Esophagus muscularis mucosa (tissue), 3 donors: ENCODE results near the gene COL10A1.

Experiments
- CTCF ChIP-seq, 3 experiments: fragments of 200-600 bp in 2 of 3; fragments of 450-650 bp in 1 of 3; sonication (generic) in 2 of 3; IDR thresholded peaks; one replicate each; pipeline ENCODE4 v1.5.1; 2017 to 2019; ENCODE audit warnings: antibody characterized with exemption in 3 of 3, mild to moderate bottlenecking in 2 of 3, moderate library complexity in 1 of 3
- POLR2A ChIP-seq: fragments of 450-650 bp; IDR thresholded peaks from one replicate; pipeline ENCODE4 v1.6.1; 2017; ENCODE audit warnings: antibody characterized with exemption, moderate library complexity, mild to moderate bottlenecking, low read depth
- POLR2AphosphoS5 ChIP-seq, 2 donors: sonication (generic); formaldehyde crosslinking; IDR thresholded peaks; one replicate each; pipeline ENCODE4 v1.6.1; 2017; ENCODE audit warnings: antibody characterized with exemption in 2 of 2

GRCh38 chr6:116139917-116140316, 14.0 kb upstream of the COL10A1 start:
- TF ChIP-seq CTCF (IDR thresholded peaks at IDR 0.05): no peak
- no peak for TF ChIP-seq POLR2AphosphoS5 (IDR thresholded peaks at IDR 0.05)
- no peak for TF ChIP-seq POLR2A
